Neural progenitor cell (in vitro differentiated cells): Measurements from ENCODE around the gene HLA-DOB. TPM values are rescaled to one million over a fixed set of nuclear protein-coding genes. Genes with fewer than 3 reads are reported as not detected.

Source experiments
- DNase-seq: peaks from one replicate; pipeline ENCODE4 v3.0.0-alpha.2; 2016; ENCODE audit warnings: low spot score
- H2AFZ ChIP-seq: fragments of 200-600 bp; sonication (generic); replicated peaks from 2 replicates; pipeline ENCODE4 v1.6.1; 2016; ENCODE audit warnings: antibody characterized with exemption
- H3F3A ChIP-seq: fragments of 200-600 bp; sonication (generic); 2 replicates; pipeline ENCODE4 v1.6.1; 2016; ENCODE audit warnings: antibody characterized with exemption, low read depth
- H3K27ac ChIP-seq: fragments of 200-600 bp; sonication (generic); 2 replicates; pipeline ENCODE4 v1.5.1; 2016; ENCODE audit warnings: mild to moderate bottlenecking
- H3K27me3 ChIP-seq: fragments of 200-600 bp; sonication (generic); 2 replicates; pipeline ENCODE4 v1.6.1; 2016; ENCODE audit warnings: mild to moderate bottlenecking, moderate library complexity
- H3K36me3 ChIP-seq: fragments of 200-600 bp; sonication (generic); 2 replicates; pipeline ENCODE4 v1.5.1; 2016
- H3K4me1 ChIP-seq: fragments of 200-600 bp; sonication (generic); 2 replicates; pipeline ENCODE4 v1.6.1; 2016; ENCODE audit warnings: mixed run types
- H3K4me2 ChIP-seq: fragments of 200-600 bp; sonication (generic); 2 replicates; pipeline ENCODE4 v1.6.1; 2016
- H3K4me3 ChIP-seq: fragments of 200-600 bp; sonication (generic); 2 replicates; pipeline ENCODE4 v1.5.1; 2016
- H3K79me2 ChIP-seq: fragments of 200-600 bp; sonication (generic); 2 replicates; pipeline ENCODE4 v1.6.1; 2016; ENCODE audit warnings: low read depth
- H3K9ac ChIP-seq: fragments of 200-600 bp; sonication (generic); 2 replicates; pipeline ENCODE4 v1.6.1; 2016
- H3K9me3 ChIP-seq: fragments of 200-600 bp; sonication (generic); 2 replicates; pipeline ENCODE4 v1.5.1; 2016; ENCODE audit warnings: low read depth
- H4K20me1 ChIP-seq: fragments of 200-600 bp; sonication (generic); 2 replicates; pipeline ENCODE4 v1.6.1; 2016; ENCODE audit warnings: low read depth
- H3K27ac Mint-ChIP-seq: 3 replicates; pipeline ENCODE4 v1.8.0; 2021; ENCODE audit warnings: mixed read lengths
- H3K27me3 Mint-ChIP-seq: 2 replicates; pipeline ENCODE4 v1.8.0; 2022; ENCODE audit warnings: low read depth, mild to moderate bottlenecking, inconsistent platforms, moderate library complexity, mixed read lengths; ENCODE audit not compliant: insufficient read depth
- H3K36me3 Mint-ChIP-seq: 3 replicates; pipeline ENCODE4 v1.8.0; 2021; ENCODE audit warnings: mixed read lengths
- H3K4me1 Mint-ChIP-seq: 3 replicates; pipeline ENCODE4 v1.8.0; 2021; ENCODE audit warnings: mixed read lengths
- H3K4me3 Mint-ChIP-seq: 3 replicates; pipeline ENCODE4 v1.8.0; 2021; ENCODE audit warnings: mild to moderate bottlenecking, moderate library complexity, mixed read lengths
- H3K9me3 Mint-ChIP-seq: 3 replicates; pipeline ENCODE4 v1.8.0; 2020; ENCODE audit warnings: mixed read lengths
- CTCF ChIP-seq: fragments of 200-600 bp; sonication (generic); IDR thresholded peaks from 2 replicates; pipeline ENCODE4 v1.5.1; 2017; ENCODE audit warnings: antibody characterized with exemption, mild to moderate bottlenecking
- EZH2 ChIP-seq: fragments of 200-600 bp; sonication (generic); IDR thresholded peaks from 2 replicates; pipeline ENCODE4 v1.6.1; 2017; ENCODE audit warnings: antibody characterized with exemption, mild to moderate bottlenecking, moderate library complexity
- EZH2phosphoT487 ChIP-seq: fragments of 200-600 bp; sonication (generic); IDR thresholded peaks from 2 replicates; pipeline ENCODE4 v1.6.1; 2017; ENCODE audit warnings: antibody characterized with exemption
- total RNA-seq: library from RNA; depleted of rRNA; stranded (reverse); fragments of >200 nt; gene quantifications from 2 replicates; pipeline ENCODE4 v1.2.3, GENCODE V29; 2015; ENCODE audit warnings: low replicate concordance

HLA-DOB gene
- total RNA-seq, 1 donor from 2014 or later: 2.6 TPM

- H3K4me2 ChIP-seq: peak overlapping the region; percentile 11
- no peak overlapping the region for H3K4me3 ChIP-seq
- DNase-seq: no peak
- no peak overlapping the region for H3K9ac ChIP-seq
- no peaks in the 10 kb centered on the region for H3K4me1 Mint-ChIP-seq
- H3K4me3 Mint-ChIP-seq: no peak overlapping the region
- no peaks in the 10 kb centered on the region for H4K20me1 ChIP-seq
- H3K27me3 Mint-ChIP-seq: peaks cover 27% of the 10 kb centered on the region
- H3K36me3 ChIP-seq: no peaks in the 10 kb centered on the region
- H3K4me1 ChIP-seq: peaks cover 3% of the 10 kb centered on the region
- H3K27ac ChIP-seq: no peak overlapping the region
- H3K27ac Mint-ChIP-seq: no peak overlapping the region
- H3K9me3 Mint-ChIP-seq: no peaks in the 10 kb centered on the region
- peak overlapping the region; percentile 70 for H2AFZ ChIP-seq
- H3K27me3 ChIP-seq: peaks cover 37% of the 10 kb centered on the region
- no peaks in the 10 kb centered on the region for H3K9me3 ChIP-seq
- H3K36me3 Mint-ChIP-seq: no peaks in the 10 kb centered on the region
- TF ChIP-seq CTCF (no peak), EZH2 (no peak), EZH2phosphoT487 (no peak)
- H3K79me2 ChIP-seq: no peaks in the 10 kb centered on the region
- no peaks in the 10 kb centered on the region for H3F3A ChIP-seq
Observed at GRCh38 chr6:32860674-32861073, 43.9 kb upstream of the HLA-DOB start.

- Mint-ChIP-seq H3K27me3 (peaks cover 44% of the 10 kb centered on the region), H3K36me3 (no peaks in the 10 kb centered on the region), H3K9me3 (no peaks in the 10 kb centered on the region), H3K4me3 (no peak overlapping the region), H3K4me1 (peaks cover 5% of the 10 kb centered on the region), H3K27ac (no peak overlapping the region)
- Histone ChIP-seq H3K36me3 (no peaks in the 10 kb centered on the region), H3K27ac (no peak overlapping the region), H3K9ac (no peak overlapping the region), H3K4me1 (peaks cover 3% of the 10 kb centered on the region), H2AFZ (no peak overlapping the region), H3K79me2 (no peaks in the 10 kb centered on the region), H3K4me3 (no peak overlapping the region), H3K27me3 (peaks cover 47% of the 10 kb centered on the region), H3K4me2 (no peak overlapping the region), H3F3A (peaks cover 3% of the 10 kb centered on the region), H3K9me3 (no peaks in the 10 kb centered on the region), H4K20me1 (no peaks in the 10 kb centered on the region)
- TF ChIP-seq CTCF (no peak), EZH2 (no peak), EZH2phosphoT487 (no peak)
- no peak for DNase-seq
Observed at GRCh38 chr6:32858194-32858593, 41.4 kb upstream of the HLA-DOB start.

- no peak overlapping the region for H3K4me3 Mint-ChIP-seq
- H3K27ac Mint-ChIP-seq: no peak overlapping the region
- H3K9me3 ChIP-seq: no peaks in the 10 kb centered on the region
- H2AFZ ChIP-seq: no peak overlapping the region
- no peaks in the 10 kb centered on the region for H3K9me3 Mint-ChIP-seq
- H3K36me3 ChIP-seq: no peaks in the 10 kb centered on the region
- no peaks in the 10 kb centered on the region for H3K79me2 ChIP-seq
- no peaks in the 10 kb centered on the region for H3K36me3 Mint-ChIP-seq
- no peak overlapping the region for H3K27ac ChIP-seq
- H4K20me1 ChIP-seq: no peaks in the 10 kb centered on the region
- no peak overlapping the region for H3K4me2 ChIP-seq
- peaks cover 56% of the 10 kb centered on the region for H3K27me3 ChIP-seq
- peaks cover 5% of the 10 kb centered on the region for H3F3A ChIP-seq
- TF ChIP-seq EZH2phosphoT487 (no peak), CTCF (no peak), EZH2 (no peak)
- peaks cover 8% of the 10 kb centered on the region for H3K4me1 Mint-ChIP-seq
- no peak overlapping the region for H3K4me3 ChIP-seq
- H3K9ac ChIP-seq: no peak overlapping the region
- peaks cover 3% of the 10 kb centered on the region for H3K4me1 ChIP-seq
- DNase-seq: no peak
- peaks cover 53% of the 10 kb centered on the region for H3K27me3 Mint-ChIP-seq
Observed at GRCh38 chr6:32857156-32857891, 40.5 kb upstream of the HLA-DOB start.
